GM20000 (cell line): ENCODE measurements around the gene CDKL2.
"Not testable (repeated sequence)": the region's sequence is repeated elsewhere in the genome, so short reads cannot be mapped to it uniquely, and the experiment has no call there.

Source experiments
- DNase-seq: peaks from one replicate; pipeline ENCODE4 v3.0.0; 2012; ENCODE audit warnings: low spot score
- TF ChIP-seq, protein P1 (sequence below): IDR thresholded peaks from 2 replicates; pipeline ENCODE4 v1.5.1; 2012; ENCODE audit warnings: mild to moderate bottlenecking, control low read depth; ENCODE audit errors: extremely low read depth, missing control alignments

Gene CDKL2

DNA sequence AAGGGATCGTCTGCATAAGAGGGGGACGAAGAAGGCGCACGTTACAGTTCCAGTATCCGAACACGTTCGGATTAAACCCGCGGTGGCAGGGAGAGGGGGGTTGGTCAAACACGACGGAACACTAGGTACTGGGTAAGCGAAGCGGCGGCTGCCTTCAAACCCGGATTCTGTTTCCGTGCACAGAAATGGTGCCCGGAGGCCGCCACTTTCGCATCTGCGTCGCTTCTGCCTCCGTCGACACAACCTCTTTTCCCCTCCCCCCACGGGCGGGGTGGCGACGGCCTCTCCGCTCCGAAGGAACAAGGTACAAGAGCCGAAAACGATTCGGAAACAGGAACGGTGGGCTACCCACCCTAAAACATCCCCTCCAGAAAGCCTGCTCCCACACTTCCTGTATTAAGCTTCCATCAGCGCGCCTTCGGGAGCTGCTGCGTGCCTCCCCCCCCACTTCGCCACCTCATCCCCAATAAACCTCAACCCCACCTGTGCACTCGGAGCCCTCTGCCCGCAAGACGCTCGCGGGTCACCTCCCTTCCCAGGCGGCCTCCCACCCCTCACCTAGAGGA is 42.2 kb upstream of the CDKL2 start:
- TF ChIP-seq, protein P1, sequence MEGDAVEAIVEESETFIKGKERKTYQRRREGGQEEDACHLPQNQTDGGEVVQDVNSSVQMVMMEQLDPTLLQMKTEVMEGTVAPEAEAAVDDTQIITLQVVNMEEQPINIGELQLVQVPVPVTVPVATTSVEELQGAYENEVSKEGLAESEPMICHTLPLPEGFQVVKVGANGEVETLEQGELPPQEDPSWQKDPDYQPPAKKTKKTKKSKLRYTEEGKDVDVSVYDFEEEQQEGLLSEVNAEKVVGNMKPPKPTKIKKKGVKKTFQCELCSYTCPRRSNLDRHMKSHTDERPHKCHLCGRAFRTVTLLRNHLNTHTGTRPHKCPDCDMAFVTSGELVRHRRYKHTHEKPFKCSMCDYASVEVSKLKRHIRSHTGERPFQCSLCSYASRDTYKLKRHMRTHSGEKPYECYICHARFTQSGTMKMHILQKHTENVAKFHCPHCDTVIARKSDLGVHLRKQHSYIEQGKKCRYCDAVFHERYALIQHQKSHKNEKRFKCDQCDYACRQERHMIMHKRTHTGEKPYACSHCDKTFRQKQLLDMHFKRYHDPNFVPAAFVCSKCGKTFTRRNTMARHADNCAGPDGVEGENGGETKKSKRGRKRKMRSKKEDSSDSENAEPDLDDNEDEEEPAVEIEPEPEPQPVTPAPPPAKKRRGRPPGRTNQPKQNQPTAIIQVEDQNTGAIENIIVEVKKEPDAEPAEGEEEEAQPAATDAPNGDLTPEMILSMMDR: no peak
- peak; percentile 52 for DNase-seq

GRCh38 chr4:75671802-75672421 is 41.6 kb upstream of the CDKL2 start:
- no peak for DNase-seq
- TF ChIP-seq, protein P1: no peak

DNA sequence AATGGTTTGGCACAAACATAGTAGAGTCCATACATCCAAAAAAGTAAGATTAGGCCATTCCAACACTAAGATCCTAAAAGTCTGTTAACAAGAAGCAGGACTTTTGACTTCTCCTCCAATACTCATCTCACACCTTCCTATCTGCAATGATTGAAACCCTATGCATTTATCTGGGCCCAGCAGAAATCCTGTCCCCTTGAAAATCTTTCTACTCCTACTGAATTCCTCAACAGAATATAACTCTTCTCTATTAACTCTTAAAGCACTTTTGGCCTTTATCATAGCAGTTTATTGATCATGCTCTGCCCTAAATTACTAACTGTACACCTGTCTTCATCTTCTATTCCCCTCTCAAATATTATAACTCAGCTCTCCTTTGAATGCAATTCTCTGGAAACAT is 38.3 kb upstream of the CDKL2 start:
- TF ChIP-seq, protein P1: no peak

GRCh38 chr4:75667636-75668035 is 37.3 kb upstream of the CDKL2 start:
- DNase-seq: not testable (repeated sequence)

More for the DNA sequence above, 38.3 kb upstream of the CDKL2 start:
- DNase-seq: no peak

- TF ChIP-seq, protein P1: no peak
- DNase-seq: no peak
Measured at GRCh38 chr4:75666299-75666698, 36.0 kb upstream of the CDKL2 start.

DNA sequence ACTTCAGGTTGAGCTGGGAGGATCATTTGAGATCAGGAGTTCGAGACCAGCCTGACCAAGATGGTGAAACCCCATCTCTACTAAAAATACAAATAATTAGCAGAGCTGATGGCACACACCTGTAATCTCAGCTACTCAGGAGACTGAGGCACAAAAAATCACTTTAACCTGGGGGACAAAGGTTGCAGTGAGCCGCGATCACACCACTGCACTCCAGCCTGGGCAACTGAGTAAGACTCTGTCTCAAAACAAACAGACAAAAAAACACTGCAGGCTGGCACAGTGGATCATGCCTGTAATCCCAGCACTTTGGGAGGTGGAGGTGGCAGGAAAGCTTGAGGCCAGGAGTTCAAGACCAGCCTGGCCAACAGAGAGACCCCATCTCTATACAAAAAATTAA is 34.3 kb upstream of the CDKL2 start:
- DNase-seq: not testable (repeated sequence)

DNA sequence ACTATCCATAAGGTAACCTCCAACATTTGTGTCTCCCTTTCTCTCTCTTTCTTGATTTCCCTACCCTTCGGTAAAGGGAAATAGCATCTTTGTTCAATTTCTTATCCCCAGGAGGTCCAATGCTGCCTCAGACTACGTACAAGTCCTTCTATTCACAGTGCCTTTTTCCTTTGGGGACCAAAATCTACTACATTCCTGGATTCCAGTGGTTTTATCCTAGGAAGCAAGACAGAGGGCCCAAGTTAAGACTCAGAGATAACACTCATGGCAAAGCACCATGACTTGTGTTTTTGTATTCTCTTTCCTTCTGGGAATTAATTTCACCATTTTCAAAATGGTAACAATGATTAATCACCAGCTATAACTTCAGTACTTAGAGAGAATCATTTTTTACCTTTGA is 32.3 kb upstream of the CDKL2 start:
- no peak for DNase-seq
- TF ChIP-seq, protein P1: no peak

DNA sequence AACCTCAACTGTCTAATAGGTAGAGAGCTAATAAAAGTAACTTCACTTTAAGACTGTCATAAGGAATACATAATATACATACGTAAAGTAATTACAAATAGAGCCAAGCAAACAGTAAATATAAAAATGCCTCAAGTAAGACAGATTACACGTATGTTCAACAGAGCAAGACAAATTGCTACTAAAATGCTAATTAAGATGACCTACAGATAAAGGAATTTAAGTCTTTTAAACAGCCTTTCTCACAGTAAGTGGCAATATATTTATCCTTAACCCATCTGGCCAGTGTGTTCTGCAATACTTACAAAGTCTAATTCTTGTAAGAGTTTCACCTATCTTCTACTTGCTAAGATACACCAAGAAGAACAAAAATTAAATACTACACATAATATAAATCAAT is 30.2 kb upstream of the CDKL2 start:
- TF ChIP-seq, protein P1: no peak
- DNase-seq: no peak
